ENCODE results near the gene RBM25.
"Not testable (repeated sequence)": the region's sequence is repeated elsewhere in the genome, so short reads cannot be mapped to it uniquely, and the experiment has no call there.

Gene RBM25

GRCh38 chr14:73166399-73166798, 108.1 kb downstream of the RBM25 start:
- no peak for TF ChIP-seq CTCF (IDR thresholded peaks at IDR 0.05; ENCODE audit: extremely low read depth, insufficient read depth, missing control alignments)
- in situ Hi-C loops (cut with MboI; ENCODE audit: low pct_unique_long_range_greater_than_20kb, low sequenced_read_pairs, unreplicated experiment), result no loop called here
- no peak for DNase-seq (ENCODE audit: low spot score)

- DNase-seq (ENCODE audit: low spot score), result no peak
- no peak for TF ChIP-seq CTCF (IDR thresholded peaks at IDR 0.05; ENCODE audit: extremely low read depth, insufficient read depth, missing control alignments)
- in situ Hi-C loops (cut with MboI; ENCODE audit: low pct_unique_long_range_greater_than_20kb, low sequenced_read_pairs, unreplicated experiment), result no loop called here
Observed at GRCh38 chr14:73167727-73168126, 109.4 kb downstream of the RBM25 start.

DNA sequence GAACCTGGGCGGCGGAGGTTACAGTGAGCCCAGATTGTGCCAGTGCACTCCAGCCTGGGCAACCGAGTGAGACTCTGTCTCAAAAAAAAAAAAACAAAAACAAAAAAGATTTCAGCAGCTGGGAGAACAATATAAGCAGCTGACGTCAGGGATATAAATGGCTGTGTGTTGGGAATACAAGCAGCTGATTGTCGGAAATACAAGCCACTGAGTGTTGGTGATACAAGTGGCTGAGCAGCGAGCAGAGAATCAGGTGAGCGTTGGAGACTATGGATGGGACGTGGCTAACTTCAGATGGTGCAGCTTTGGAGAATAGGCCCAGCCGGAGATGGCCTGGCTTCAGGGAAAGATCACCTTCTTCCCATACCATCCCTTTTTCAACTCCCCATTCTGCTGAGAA, 109.9 kb downstream of the RBM25 start:
- DNase-seq (ENCODE audit: low spot score), result no peak
- no peak for TF ChIP-seq CTCF (IDR thresholded peaks at IDR 0.05; ENCODE audit: extremely low read depth, insufficient read depth, missing control alignments)
- in situ Hi-C loops (cut with MboI; ENCODE audit: low pct_unique_long_range_greater_than_20kb, low sequenced_read_pairs, unreplicated experiment), result no loop called here

GRCh38 chr14:73168691-73169090, 110.4 kb downstream of the RBM25 start:
- in situ Hi-C loops (cut with MboI; ENCODE audit: low pct_unique_long_range_greater_than_20kb, low sequenced_read_pairs, unreplicated experiment), result no loop called here
- DNase-seq (ENCODE audit: low spot score), result no peak
- no peak for TF ChIP-seq CTCF (IDR thresholded peaks at IDR 0.05; ENCODE audit: extremely low read depth, insufficient read depth, missing control alignments)

- DNase-seq (ENCODE audit: low spot score); in situ Hi-C loops (cut with MboI; ENCODE audit: low pct_unique_long_range_greater_than_20kb, low sequenced_read_pairs, unreplicated experiment): not testable (repeated sequence)
Observed at GRCh38 chr14:73169855-73170254, 111.5 kb downstream of the RBM25 start.

GRCh38 chr14:73170686-73171085, 112.4 kb downstream of the RBM25 start:
- no peak for TF ChIP-seq CTCF (IDR thresholded peaks at IDR 0.05; ENCODE audit: extremely low read depth, insufficient read depth, missing control alignments)
- DNase-seq (ENCODE audit: low spot score), result no peak
- in situ Hi-C loops (cut with MboI; ENCODE audit: low pct_unique_long_range_greater_than_20kb, low sequenced_read_pairs, unreplicated experiment), result no loop called here

GRCh38 chr14:73172500-73172899, 114.2 kb downstream of the RBM25 start:
- no peak for TF ChIP-seq CTCF (IDR thresholded peaks at IDR 0.05; ENCODE audit: extremely low read depth, insufficient read depth, missing control alignments)
- no peak for DNase-seq (ENCODE audit: low spot score)
- in situ Hi-C loops (cut with MboI; ENCODE audit: low pct_unique_long_range_greater_than_20kb, low sequenced_read_pairs, unreplicated experiment), result no loop called here

Measured in GM13977 (cell line).